GM12878 (cell line): Measurements from ENCODE around the gene CTPS1. TPM values are rescaled to one million over a fixed set of nuclear protein-coding genes. Genes with fewer than 3 reads are reported as not detected.

Experiments used
- ATAC-seq: fragments of 200-7000 bp; cut with Tn5 transposase; 3 replicates; pipeline ENCODE4 v1.9.1; 2020; ENCODE audit warnings: mild to moderate bottlenecking, moderate library complexity
- BruUV-seq: library from RNA; stranded (reverse); fragments of 400-500 nt; replicated peaks from 2 replicates; lab custom pipeline; 2021; lab: Mats Ljungman, UMichigan
- CTCF ChIA-PET: fragments of 300-600 bp; sonication (Branson Sonifier 250); formaldehyde crosslinking; extraction: SDS; loops from one replicate; lab custom pipeline; 2021; ENCODE audit warnings: inconsistent platforms; lab: Yijun Ruan, JAX
- POLR2A ChIA-PET: fragments of 350-600 bp; formaldehyde crosslinking; extraction: SDS; loops from one replicate; lab custom pipeline; 2021; ENCODE audit warnings: inconsistent platforms; lab: Charles Lee
- RAD21 ChIA-PET: fragments of 300-600 bp; sonication (Branson Sonifier 250); formaldehyde crosslinking; loops from one replicate; lab custom pipeline; 2023; ENCODE audit warnings: antibody characterized with exemption; ENCODE audit not compliant: unreplicated experiment; lab: Charles Lee
- SMC1A ChIA-PET: fragments of 300-600 bp; sonication (Branson Sonifier 250); formaldehyde crosslinking; loops from one replicate; lab custom pipeline; 2023; ENCODE audit not compliant: unreplicated experiment, uncharacterized antibody; lab: Charles Lee
- DNase-seq: peaks from one replicate; pipeline ENCODE4 v3.0.0-alpha.2; 2011; ENCODE audit warnings: low read depth, low spot score
- FAIRE-seq: peaks from 3 replicates; lab custom pipeline; 2011; peaks lifted over from hg19 to GRCh38; lab: Jason Lieb, UNC
- H2AFZ ChIP-seq: 2 replicates; pipeline ENCODE4 v1.6.0; 2011; ENCODE audit warnings: low read depth, low read length, control low read depth; ENCODE audit not compliant: control insufficient read depth
- H3K27ac ChIP-seq: 2 replicates; pipeline ENCODE4 v1.5.1; 2011; ENCODE audit warnings: control low read depth; ENCODE audit not compliant: control insufficient read depth, insufficient read depth
- H3K27me3 ChIP-seq, 2 experiments: replicated peaks in 1 of 2; 2 replicates each; pipeline versions ENCODE4 v1.6.0 to v1.6.1; 2011; ENCODE audit warnings: low read length in 1 of 2; ENCODE audit not compliant: control insufficient read depth in 2 of 2, insufficient read depth in 2 of 2
- H3K36me3 ChIP-seq, 2 experiments: 2 replicates each; pipeline ENCODE4 v1.5.1; 2011; ENCODE audit warnings: low read length in 1 of 2; ENCODE audit not compliant: control insufficient read depth in 2 of 2, insufficient read depth in 2 of 2
- H3K4me1 ChIP-seq: 2 replicates; pipeline ENCODE4 v1.6.1; 2011; ENCODE audit warnings: mild to moderate bottlenecking, low read length, moderate library complexity, mixed read lengths; ENCODE audit not compliant: control insufficient read depth, insufficient read depth
- H3K4me2 ChIP-seq: 2 replicates; pipeline ENCODE4 v1.6.0; 2011; ENCODE audit warnings: control low read depth; ENCODE audit not compliant: control insufficient read depth, insufficient read depth
- H3K4me3 ChIP-seq: fragments of 200-600 bp; sonication (generic); 2 replicates; pipeline ENCODE4 v1.5.1; 2016
- H3K79me2 ChIP-seq: 2 replicates; pipeline ENCODE4 v1.6.0; 2011; ENCODE audit warnings: low read length; ENCODE audit not compliant: control insufficient read depth, insufficient read depth
- H3K9ac ChIP-seq: 2 replicates; pipeline ENCODE4 v1.8.0; 2011; ENCODE audit warnings: low read length, control low read depth, mixed read lengths; ENCODE audit not compliant: control insufficient read depth, insufficient read depth
- H3K9me3 ChIP-seq: replicated peaks from 3 replicates; pipeline ENCODE4 v1.5.1; 2011; ENCODE audit warnings: mild to moderate bottlenecking, low read length; ENCODE audit not compliant: control insufficient read depth, insufficient read depth
- H4K20me1 ChIP-seq: 2 replicates; pipeline ENCODE4 v1.6.0; 2011; ENCODE audit not compliant: control insufficient read depth, insufficient read depth
- E2F4 ChIP-seq: IDR thresholded peaks from 2 replicates; pipeline ENCODE4 v1.6.1; 2012; ENCODE audit warnings: low read depth, low read length, improper control_type of control experiment
- ESRRA ChIP-seq: IDR thresholded peaks from 2 replicates; pipeline ENCODE4 v1.6.1; 2012; ENCODE audit warnings: mild to moderate bottlenecking, low read length, improper control_type of control experiment
- FOXK2 ChIP-seq: fragments of 450-650 bp; IDR thresholded peaks from 2 replicates; pipeline ENCODE4 v1.6.1; 2017; ENCODE audit warnings: mild to moderate bottlenecking, moderate library complexity
- GABPA ChIP-seq: IDR thresholded peaks from 2 replicates; pipeline ENCODE4 v1.6.1; 2014; ENCODE audit warnings: antibody characterized with exemption, low read depth, mild to moderate bottlenecking, inconsistent platforms
- HDAC2 ChIP-seq: fragments of 200-600 bp; sonication (generic); IDR thresholded peaks from 2 replicates; pipeline ENCODE4 v1.6.1; 2017
- NR2C1 ChIP-seq: fragments of 450-650 bp; IDR thresholded peaks from 2 replicates; pipeline ENCODE4 v1.6.1; 2017; ENCODE audit warnings: antibody characterized with exemption, mild to moderate bottlenecking, moderate library complexity
- POU2F2 ChIP-seq: IDR thresholded peaks from 3 replicates; pipeline ENCODE4 v1.6.1; 2011; ENCODE audit warnings: low read depth, mild to moderate bottlenecking, low read length, borderline replicate concordance
- RBBP5 ChIP-seq: fragments of 200-600 bp; sonication (generic); conservative IDR thresholded peaks from 2 replicates; pipeline ENCODE4 v1.6.1; 2016
- TCF7 ChIP-seq: IDR thresholded peaks from 2 replicates; pipeline ENCODE4 v1.6.1; 2014; ENCODE audit warnings: antibody characterized with exemption, borderline replicate concordance
- YY1 ChIP-seq: IDR thresholded peaks from 2 replicates; pipeline ENCODE4 v1.6.1; 2011; ENCODE audit warnings: low read depth, mild to moderate bottlenecking, low read length
- ZNF24 ChIP-seq: fragments of 450-650 bp; IDR thresholded peaks from 2 replicates; pipeline ENCODE4 v1.6.1; 2017; ENCODE audit warnings: antibody characterized with exemption, mild to moderate bottlenecking
- WGBS: methylation state at CpG from one replicate; pipeline ENCODE4 v1.1.6; 2016; ENCODE audit warnings: low lambda C conversion rate; ENCODE audit not compliant: insufficient replicate concordance, insufficient coverage; ENCODE audit errors: missing lambda C conversion rate; 5-methylcytosine and 5-hydroxymethylcytosine counted together
- in situ Hi-C: fragments of 300-500 bp; cut with MboI; formaldehyde crosslinking; loops from 9 replicates; pipeline ENCODE4 v1.14.3; 2018; ENCODE audit warnings: mixed read lengths
- intact Hi-C: fragments of 100-400 bp; cut with micrococcal nuclease; formaldehyde crosslinking; loops from one replicate; pipeline ENCODE4 v1.14.2; 2022; ENCODE audit not compliant: unreplicated experiment
- polyA plus RNA-seq, 11 experiments: library from polyadenylated mRNA; depleted of rRNA in 4 of 11; unstranded in 6 of 11; stranded (reverse) in 5 of 11; fragments of >200 nt; fragmentation: Nextera tagmentation in 4 of 11; fragmentation: Illumina TruSeq in 1 of 11; extraction: Ambion mirVana in 4 of 11; extraction: Trizol in 1 of 11; gene quantifications; 1 replicate in 1 of 11; 2 replicates in 10 of 11; pipeline versions ENCODE4 v1.2.1 to v1.2.3, GENCODE V29; 2011 to 2016; ENCODE audit warnings: inconsistent platforms in 2 of 11, missing spikeins in 2 of 11, low read depth in 1 of 11
- total RNA-seq, 4 experiments: library from RNA; depleted of rRNA in 3 of 4; stranded (reverse); fragments of >200 nt in 3 of 4; fragmentation: Illumina TruSeq in 1 of 4; extraction: Trizol in 1 of 4; gene quantifications; 2 replicates each; pipeline versions ENCODE4 v1.2.1 to v1.2.3, GENCODE V29; 2013 to 2021
- TF ChIP-seq, protein P1 (sequence below): IDR thresholded peaks from 2 replicates; pipeline ENCODE4 v1.6.1; 2011; ENCODE audit warnings: low read depth, mild to moderate bottlenecking, low read length, moderate library complexity, borderline replicate concordance; ENCODE audit errors: extremely low read depth
- TF ChIP-seq, protein P2 (sequence below): IDR thresholded peaks from 2 replicates; pipeline ENCODE4 v1.6.1; 2011; ENCODE audit warnings: mild to moderate bottlenecking, low read depth, low read length, moderate library complexity; ENCODE audit not compliant: insufficient replicate concordance

The CTPS1 gene
- total and polyA plus RNA-seq, 10 of the 15 experiments (the other 5 are each of a cell fraction or from before 2014, with no cell fraction given) = 27.5 to 106 (median 62.8) TPM

- no TSS peak for BruUV-seq
- CTCF ChIA-PET = interaction anchor here (1.1 to 2.5 kb wide), 3 partner anchors 16 to 32 kb away, joined by 4 to 9 read pairs (median 4); no protein-coding TSS in a partner anchor
- SMC1A ChIA-PET = interaction anchor here (0.9 to 3.2 kb wide), 4 partner anchors 8 to 19 kb away, joined by 3 to 13 read pairs (median 6); no protein-coding TSS in a partner anchor
- Histone ChIP-seq H3K9me3 (no peaks in the 10 kb centered on the region), H3K27ac (no peak overlapping the region), H3K9ac (no peak overlapping the region), H3K4me1 (peaks cover 4% of the 10 kb centered on the region; the same call in 1 of the 2 replicates), H3K79me2 (peaks cover 43% of the 10 kb centered on the region), H3K4me3 (no peak overlapping the region), H3K36me3 (peaks cover 18 to 25% of the 10 kb centered on the region in 2 experiments), H3K27me3 (no peaks in the 10 kb centered on the region), H3K4me2 (no peak overlapping the region), H2AFZ (no peak overlapping the region), H4K20me1 (no peaks in the 10 kb centered on the region; the same call in 1 of the 2 replicates)
- FAIRE-seq (no peak), ATAC-seq (no peak), DNase-seq (no peak)
- RAD21 ChIA-PET = interaction anchor here (1.8 kb wide), 1 partner anchor 19 kb away, joined by 8 read pairs; no protein-coding TSS in a partner anchor
- 99% methylated on average over 4 of the region's 4 CpGs for WGBS
- POLR2A ChIA-PET = no interaction called here
- intact Hi-C loops = no loop called here
- no peak for TF ChIP-seq ZNF24
- TF ChIP-seq, protein P1, sequence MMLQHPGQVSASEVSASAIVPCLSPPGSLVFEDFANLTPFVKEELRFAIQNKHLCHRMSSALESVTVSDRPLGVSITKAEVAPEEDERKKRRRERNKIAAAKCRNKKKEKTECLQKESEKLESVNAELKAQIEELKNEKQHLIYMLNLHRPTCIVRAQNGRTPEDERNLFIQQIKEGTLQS = no peak
- TF ChIP-seq, protein P2, sequence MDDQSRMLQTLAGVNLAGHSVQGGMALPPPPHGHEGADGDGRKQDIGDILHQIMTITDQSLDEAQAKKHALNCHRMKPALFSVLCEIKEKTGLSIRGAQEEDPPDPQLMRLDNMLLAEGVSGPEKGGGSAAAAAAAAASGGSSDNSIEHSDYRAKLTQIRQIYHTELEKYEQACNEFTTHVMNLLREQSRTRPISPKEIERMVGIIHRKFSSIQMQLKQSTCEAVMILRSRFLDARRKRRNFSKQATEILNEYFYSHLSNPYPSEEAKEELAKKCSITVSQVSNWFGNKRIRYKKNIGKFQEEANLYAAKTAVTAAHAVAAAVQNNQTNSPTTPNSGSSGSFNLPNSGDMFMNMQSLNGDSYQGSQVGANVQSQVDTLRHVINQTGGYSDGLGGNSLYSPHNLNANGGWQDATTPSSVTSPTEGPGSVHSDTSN = no peak
- TF ChIP-seq POU2F2 = no peak
- no peak for TF ChIP-seq E2F4
- no peak for TF ChIP-seq TCF7
- TF ChIP-seq NR2C1 = no peak
- no peak for TF ChIP-seq GABPA
- TF ChIP-seq YY1 = no peak
- no peak for TF ChIP-seq RBBP5
- no peak for TF ChIP-seq ESRRA
- TF ChIP-seq HDAC2 = no peak
- no peak for TF ChIP-seq FOXK2
- in situ Hi-C loops = no loop called here
Observed at GRCh38 chr1:40984531-40984930, 5.0 kb downstream of the CTPS1 start.
